ENCODE measurements around the gene TXNL1. TPM values are rescaled to one million over a fixed set of nuclear protein-coding genes. Genes with fewer than 3 reads are reported as not detected.

The TXNL1 gene
- total RNA-seq, 1 experiment from 2014 or later: 52.8 TPM

DNA sequence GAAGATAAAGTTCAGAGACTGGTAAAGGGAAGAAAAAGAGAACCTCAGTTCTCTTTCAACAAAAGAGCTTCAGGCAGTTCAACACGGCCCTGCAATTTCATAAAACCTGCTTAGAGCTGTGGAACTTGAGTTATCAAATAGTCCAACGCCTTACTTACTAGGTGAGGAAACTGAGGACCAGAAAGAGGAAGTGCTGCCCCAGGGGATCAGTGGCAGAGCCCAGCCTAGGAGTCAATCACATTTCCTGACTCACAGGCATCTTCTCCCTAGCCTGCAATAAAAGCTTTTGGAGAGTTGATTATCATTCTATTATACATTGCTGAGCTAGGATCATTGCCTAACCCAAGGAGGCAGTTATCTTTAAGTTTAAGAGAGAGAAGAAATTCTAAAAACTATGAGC, 77.4 kb downstream of the TXNL1 start:
- H4K20me1 ChIP-seq (ENCODE audit: insufficient read depth, low read depth, low read length): no peaks in the 10 kb centered on the region
- H3K4me2 ChIP-seq (ENCODE audit: low read depth, low read length, poor library complexity, severe bottlenecking): no peak overlapping the region
- H3K9ac ChIP-seq (ENCODE audit: low read length): no peak overlapping the region
- no peak overlapping the region for H2AFZ ChIP-seq (ENCODE audit: low read length)
- H3K27me3 ChIP-seq (ENCODE audit: low read length): no peaks in the 10 kb centered on the region
- DNase-seq: no peak
- H3K79me2 ChIP-seq (ENCODE audit: low read length): no peaks in the 10 kb centered on the region
- H3K4me1 ChIP-seq (ENCODE audit: low read length): peaks cover 36% of the 10 kb centered on the region
- no peaks in the 10 kb centered on the region for H3K9me3 ChIP-seq (ENCODE audit: low read length)
- H3K9me2 ChIP-seq (replicated peaks; ENCODE audit: insufficient read depth, low read length): no peaks in the 10 kb centered on the region
- H3K4me3 ChIP-seq (ENCODE audit: low read length): no peak overlapping the region
- no peaks in the 10 kb centered on the region for H3K36me3 ChIP-seq (ENCODE audit: insufficient read depth, low read length)
- no peak overlapping the region for H3K27ac ChIP-seq (ENCODE audit: low read length)

DNA sequence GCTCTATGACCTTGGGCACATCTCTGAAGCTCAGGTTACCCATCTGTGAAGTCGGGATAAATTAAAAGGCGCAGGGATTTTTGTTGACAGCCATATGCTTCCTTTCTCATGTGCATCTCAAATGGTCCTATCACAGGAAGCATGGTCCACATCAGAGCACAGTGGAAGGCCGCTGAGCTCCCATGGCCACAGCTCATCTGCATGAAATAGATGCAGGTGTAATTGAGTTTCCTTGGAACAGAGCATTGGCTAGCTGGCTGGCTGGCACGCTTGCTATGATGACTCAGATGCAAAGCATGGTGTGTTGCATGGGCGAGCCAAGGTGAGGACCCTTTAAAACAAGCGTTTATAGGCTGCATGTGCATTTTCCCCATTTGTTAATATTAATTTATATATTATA, 79.3 kb downstream of the TXNL1 start:
- H2AFZ ChIP-seq (ENCODE audit: low read length): no peak overlapping the region
- H3K27me3 ChIP-seq (ENCODE audit: low read length): no peaks in the 10 kb centered on the region
- no peaks in the 10 kb centered on the region for H3K36me3 ChIP-seq (ENCODE audit: insufficient read depth, low read length)
- no peak overlapping the region for H3K27ac ChIP-seq (ENCODE audit: low read length)
- H3K4me3 ChIP-seq (ENCODE audit: low read length): no peak overlapping the region
- peaks cover 35% of the 10 kb centered on the region for H3K4me1 ChIP-seq (ENCODE audit: low read length)
- H3K4me2 ChIP-seq (ENCODE audit: low read depth, low read length, poor library complexity, severe bottlenecking): no peak overlapping the region
- no peak for DNase-seq
- no peaks in the 10 kb centered on the region for H3K9me2 ChIP-seq (replicated peaks; ENCODE audit: insufficient read depth, low read length)
- H4K20me1 ChIP-seq (ENCODE audit: insufficient read depth, low read depth, low read length): no peaks in the 10 kb centered on the region
- no peaks in the 10 kb centered on the region for H3K9me3 ChIP-seq (ENCODE audit: low read length)
- no peak overlapping the region for H3K9ac ChIP-seq (ENCODE audit: low read length)
- no peaks in the 10 kb centered on the region for H3K79me2 ChIP-seq (ENCODE audit: low read length)

DNA sequence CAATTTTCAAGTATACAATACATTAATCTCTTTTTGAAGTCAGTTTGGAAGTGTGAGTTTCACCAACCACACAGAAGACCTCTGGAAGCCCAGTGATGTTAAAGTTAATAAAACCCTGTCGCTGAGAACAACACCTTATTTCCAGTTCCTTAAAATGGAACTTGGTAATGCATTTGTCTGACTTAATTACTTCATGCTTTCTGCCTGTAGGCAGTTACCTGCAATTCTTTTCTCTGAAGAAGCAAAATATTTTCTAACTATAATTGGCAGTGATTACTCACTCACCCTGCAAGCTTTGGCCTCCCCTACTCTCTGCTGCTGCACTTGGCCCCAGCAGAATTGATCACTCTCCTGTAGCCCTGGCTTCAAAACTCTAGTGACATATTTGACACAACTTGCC, 81.5 kb downstream of the TXNL1 start:
- Histone ChIP-seq H3K79me2 (ENCODE audit: low read length) (no peaks in the 10 kb centered on the region), H3K36me3 (ENCODE audit: insufficient read depth, low read length) (no peaks in the 10 kb centered on the region), H3K4me1 (ENCODE audit: low read length) (peaks cover 14% of the 10 kb centered on the region), H3K9me3 (ENCODE audit: low read length) (no peaks in the 10 kb centered on the region), H3K4me2 (ENCODE audit: low read depth, low read length, poor library complexity, severe bottlenecking) (no peak overlapping the region), H3K9ac (ENCODE audit: low read length) (no peak overlapping the region), H2AFZ (ENCODE audit: low read length) (no peak overlapping the region), H4K20me1 (ENCODE audit: insufficient read depth, low read depth, low read length) (no peaks in the 10 kb centered on the region), H3K9me2 (replicated peaks; ENCODE audit: insufficient read depth, low read length) (no peaks in the 10 kb centered on the region), H3K27me3 (ENCODE audit: low read length) (no peaks in the 10 kb centered on the region), H3K4me3 (ENCODE audit: low read length) (no peak overlapping the region), H3K27ac (ENCODE audit: low read length) (no peak overlapping the region)
- DNase-seq: no peak

DNA sequence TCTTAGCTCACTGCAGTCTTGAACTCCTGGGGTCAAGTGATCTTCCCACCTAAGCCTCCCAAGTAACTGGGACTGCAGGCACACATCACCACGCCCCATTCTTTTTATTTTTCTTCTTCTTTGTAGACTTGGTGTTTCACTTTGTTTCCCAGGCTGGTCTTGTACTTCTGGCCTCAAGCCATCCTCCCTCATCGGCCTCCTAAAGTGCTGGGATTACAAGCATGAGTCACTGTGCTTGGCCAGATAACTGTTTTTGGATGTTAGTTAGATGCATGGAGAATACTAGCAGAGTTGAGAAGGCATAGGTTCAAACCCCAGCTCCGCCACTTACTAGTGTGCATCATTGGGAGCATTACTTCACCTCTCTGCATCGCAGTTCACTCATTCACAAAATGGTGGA, 88.3 kb downstream of the TXNL1 start:
- DNase-seq: no peak
- H3K27me3 ChIP-seq (ENCODE audit: low read length): no peaks in the 10 kb centered on the region
- no peaks in the 10 kb centered on the region for H3K9me2 ChIP-seq (replicated peaks; ENCODE audit: insufficient read depth, low read length)
- no peak overlapping the region for H3K4me3 ChIP-seq (ENCODE audit: low read length)
- H3K4me1 ChIP-seq (ENCODE audit: low read length): no peaks in the 10 kb centered on the region
- H2AFZ ChIP-seq (ENCODE audit: low read length): no peak overlapping the region
- H3K27ac ChIP-seq (ENCODE audit: low read length): no peak overlapping the region
- no peaks in the 10 kb centered on the region for H4K20me1 ChIP-seq (ENCODE audit: insufficient read depth, low read depth, low read length)
- H3K79me2 ChIP-seq (ENCODE audit: low read length): no peaks in the 10 kb centered on the region
- no peak overlapping the region for H3K4me2 ChIP-seq (ENCODE audit: low read depth, low read length, poor library complexity, severe bottlenecking)
- no peak overlapping the region for H3K9ac ChIP-seq (ENCODE audit: low read length)
- H3K9me3 ChIP-seq (ENCODE audit: low read length): no peaks in the 10 kb centered on the region
- no peaks in the 10 kb centered on the region for H3K36me3 ChIP-seq (ENCODE audit: insufficient read depth, low read length)

Other genes starting within 250 kb of the TXNL1 start
- gene WDR7, start 12.8 kb upstream of the TXNL1 start, total RNA-seq (2014; rRNA removed; shearing (Covaris generic); ENCODE audit: low replicate concordance): 7.6 and 20.9 TPM in 2 replicates

Data from Karpas-422 (cell line).